ENCODE measurements around the gene LIPT1. TPM values are rescaled to one million over a fixed set of nuclear protein-coding genes. Genes with fewer than 3 reads are reported as not detected.

The LIPT1 gene
- total and polyA plus RNA-seq, 4 donors, result 2.3 to 4.8 (median 3.5) TPM

- TF ChIP-seq YY1 (IDR thresholded peaks at IDR 0.05) (no peak), FOXA2 (IDR thresholded peaks at IDR 0.05) (no peak), ZBTB33 (IDR thresholded peaks at IDR 0.05) (no peak), RAD21 (IDR thresholded peaks at IDR 0.05) (no peak), CTCF (IDR thresholded peaks at IDR 0.05; ENCODE audit: low read depth, low read length, missing input control) (no peak), FOXA1 (IDR thresholded peaks at IDR 0.05) (no peak), ATF3 (IDR thresholded peaks at IDR 0.05) (no peak), SP1 (IDR thresholded peaks at IDR 0.05) (no peak), REST (IDR thresholded peaks at IDR 0.05) (no peak), MAX (IDR thresholded peaks at IDR 0.05) (no peak), JUND (IDR thresholded peaks at IDR 0.05) (no peak), TAF1 (conservative IDR thresholded peaks at IDR 0.05) (no peak)
Observed at GRCh38 chr2:99187011-99187410, 32.2 kb downstream of the LIPT1 start.

GRCh38 chr2:99188357-99188756, 33.6 kb downstream of the LIPT1 start:
- H3K4me3 ChIP-seq (ENCODE audit: low read depth in 1 of 3, low read length in 3 of 3), result no peak overlapping the region
- peaks cover 0 to 26% (median 7%) of the 10 kb centered on the region in 4 donors for H3K36me3 ChIP-seq (ENCODE audit: control insufficient read depth in 4 of 4, insufficient read depth in 3 of 4, low read depth in 1 of 4, low read length in 3 of 4)
- H3K27ac ChIP-seq (ENCODE audit: low read depth in 1 of 2, low read length in 2 of 2), result no peak overlapping the region
- no peak overlapping the region for H3K9ac ChIP-seq (ENCODE audit: low read depth in 1 of 2, low read length in 2 of 2)
- WGBS, result 95% methylated on average over 3 of the region's 3 CpGs
- H3K27me3 ChIP-seq (ENCODE audit: control insufficient read depth in 4 of 4, insufficient read depth in 4 of 4, low read length in 3 of 4), result no peaks in the 10 kb centered on the region
- H3K4me1 ChIP-seq (ENCODE audit: control insufficient read depth in 4 of 4, insufficient read depth in 4 of 4, low read length in 3 of 4), result peaks cover 0 to 2% (median 0%) of the 10 kb centered on the region in 4 donors
- DNase-seq (ENCODE audit: low spot score), result no peak
- H3K9me3 ChIP-seq (ENCODE audit: control insufficient read depth in 4 of 4, low read length in 3 of 4), result no peaks in the 10 kb centered on the region
- TF ChIP-seq RAD21 (IDR thresholded peaks at IDR 0.05), result no peak
- no peak for TF ChIP-seq HNF4G (IDR thresholded peaks at IDR 0.05)
- no peak for TF ChIP-seq REST (IDR thresholded peaks at IDR 0.05)
- TF ChIP-seq MAX (IDR thresholded peaks at IDR 0.05), result no peak
- no peak for TF ChIP-seq HNF4A (conservative IDR thresholded peaks at IDR 0.05)
- no peak for TF ChIP-seq FOXA2 (IDR thresholded peaks at IDR 0.05)
- no peak for TF ChIP-seq SP1 (IDR thresholded peaks at IDR 0.05)
- TF ChIP-seq FOXA1 (IDR thresholded peaks at IDR 0.05), result no peak
- no peak for TF ChIP-seq RXRA (IDR thresholded peaks at IDR 0.05)
- TF ChIP-seq ATF3 (IDR thresholded peaks at IDR 0.05), result no peak
- no peak for TF ChIP-seq CTCF (IDR thresholded peaks at IDR 0.05; ENCODE audit: low read depth, low read length, missing input control)
- no peak for TF ChIP-seq NR2F2 (IDR thresholded peaks at IDR 0.05)
- no peak for TF ChIP-seq TAF1 (conservative IDR thresholded peaks at IDR 0.05)
- TF ChIP-seq YY1 (IDR thresholded peaks at IDR 0.05), result no peak
- no peak for TF ChIP-seq JUND (IDR thresholded peaks at IDR 0.05)
- no peak for TF ChIP-seq EGR1 (IDR thresholded peaks at IDR 0.05; ENCODE audit: low read depth in 2 of 2)

More at GRCh38 chr2:99187011-99187410, 32.2 kb downstream of the LIPT1 start:
- Histone ChIP-seq H3K4me1 (ENCODE audit: control insufficient read depth in 4 of 4, insufficient read depth in 4 of 4, low read length in 3 of 4) (peaks cover 2 to 12% (median 7%) of the 10 kb centered on the region in 4 donors), H3K27me3 (ENCODE audit: control insufficient read depth in 4 of 4, insufficient read depth in 4 of 4, low read length in 3 of 4) (no peaks in the 10 kb centered on the region), H3K27ac (ENCODE audit: low read depth in 1 of 2, low read length in 2 of 2) (no peak overlapping the region), H3K9ac (ENCODE audit: low read depth in 1 of 2, low read length in 2 of 2) (no peak overlapping the region), H3K36me3 (ENCODE audit: control insufficient read depth in 4 of 4, insufficient read depth in 3 of 4, low read depth in 1 of 4, low read length in 3 of 4) (peaks cover 0 to 22% (median 7%) of the 10 kb centered on the region in 4 donors), H3K9me3 (ENCODE audit: control insufficient read depth in 4 of 4, low read length in 3 of 4) (no peaks in the 10 kb centered on the region), H3K4me3 (ENCODE audit: low read depth in 1 of 3, low read length in 3 of 3) (no peak overlapping the region)
- no peak for DNase-seq (ENCODE audit: low spot score)

Measured in liver (tissue), 9 donors.